ENCODE data around the gene CENPM.

CENPM gene

GRCh38 chr22:41893591-41894375 lies 53.2 kb downstream of the CENPM start:
- DNase-seq = no peak

- DNase-seq = no peak
Observed at GRCh38 chr22:41892721-41893120, 54.2 kb downstream of the CENPM start.

- DNase-seq = no peak
Observed at GRCh38 chr22:41891407-41891806, 55.5 kb downstream of the CENPM start.
